A673 (cell line): Measurements from ENCODE around the gene FRY.

ENCODE experiments used
- EZH2 ChIP-seq: fragments of 200-600 bp; sonication (generic); IDR thresholded peaks from 2 replicates; pipeline ENCODE4 v1.6.1; 2017; ENCODE audit warnings: borderline replicate concordance, low read depth, mild to moderate bottlenecking, mixed read lengths, antibody characterized with exemption, low read length; ENCODE audit not compliant: poor library complexity, severe bottlenecking
- TF ChIP-seq, protein P1 (sequence below): fragments of 300-800, 200-600 bp; sonication (generic); conservative IDR thresholded peaks from 2 replicates; pipeline ENCODE4 v1.5.1; 2017; ENCODE audit warnings: low read depth, mild to moderate bottlenecking, antibody characterized with exemption, low read length, moderate library complexity, mixed read lengths

DNA sequence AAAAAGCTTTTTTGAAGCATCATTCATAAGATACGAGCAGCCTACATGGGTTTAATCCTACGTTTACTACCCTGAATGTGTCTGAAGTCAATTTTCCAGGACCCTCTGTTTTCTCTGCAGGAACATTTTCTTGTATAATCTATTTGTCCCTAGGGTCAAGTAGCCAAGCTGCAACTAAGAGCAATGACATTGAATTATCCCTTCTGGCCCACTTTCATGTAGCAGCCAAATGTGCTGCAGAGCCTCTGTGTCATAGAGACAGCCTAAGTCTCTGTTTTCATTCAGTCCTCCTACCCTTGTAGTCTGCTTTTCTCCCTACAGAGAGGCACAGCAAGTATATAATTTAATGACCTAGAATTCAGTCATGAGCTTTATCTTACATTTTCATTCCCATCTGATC is 201.5 kb downstream of the FRY start:
- TF ChIP-seq, protein P1, sequence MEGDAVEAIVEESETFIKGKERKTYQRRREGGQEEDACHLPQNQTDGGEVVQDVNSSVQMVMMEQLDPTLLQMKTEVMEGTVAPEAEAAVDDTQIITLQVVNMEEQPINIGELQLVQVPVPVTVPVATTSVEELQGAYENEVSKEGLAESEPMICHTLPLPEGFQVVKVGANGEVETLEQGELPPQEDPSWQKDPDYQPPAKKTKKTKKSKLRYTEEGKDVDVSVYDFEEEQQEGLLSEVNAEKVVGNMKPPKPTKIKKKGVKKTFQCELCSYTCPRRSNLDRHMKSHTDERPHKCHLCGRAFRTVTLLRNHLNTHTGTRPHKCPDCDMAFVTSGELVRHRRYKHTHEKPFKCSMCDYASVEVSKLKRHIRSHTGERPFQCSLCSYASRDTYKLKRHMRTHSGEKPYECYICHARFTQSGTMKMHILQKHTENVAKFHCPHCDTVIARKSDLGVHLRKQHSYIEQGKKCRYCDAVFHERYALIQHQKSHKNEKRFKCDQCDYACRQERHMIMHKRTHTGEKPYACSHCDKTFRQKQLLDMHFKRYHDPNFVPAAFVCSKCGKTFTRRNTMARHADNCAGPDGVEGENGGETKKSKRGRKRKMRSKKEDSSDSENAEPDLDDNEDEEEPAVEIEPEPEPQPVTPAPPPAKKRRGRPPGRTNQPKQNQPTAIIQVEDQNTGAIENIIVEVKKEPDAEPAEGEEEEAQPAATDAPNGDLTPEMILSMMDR: no peak
- no peak for TF ChIP-seq EZH2
